CD4-positive, alpha-beta T cell treated with Interleukin-2 at 100 ng/mL for 4 hours (primary cell): ENCODE results near the gene PKP3.
"Not testable (repeated sequence)": the region's sequence is repeated elsewhere in the genome, so short reads cannot be mapped to it uniquely, and the experiment has no call there.

Experiments
- DNase-seq: peaks from one replicate; pipeline ENCODE4 v3.0.0-alpha.2; 2020; ENCODE audit warnings: low spot score

Gene PKP3

DNA sequence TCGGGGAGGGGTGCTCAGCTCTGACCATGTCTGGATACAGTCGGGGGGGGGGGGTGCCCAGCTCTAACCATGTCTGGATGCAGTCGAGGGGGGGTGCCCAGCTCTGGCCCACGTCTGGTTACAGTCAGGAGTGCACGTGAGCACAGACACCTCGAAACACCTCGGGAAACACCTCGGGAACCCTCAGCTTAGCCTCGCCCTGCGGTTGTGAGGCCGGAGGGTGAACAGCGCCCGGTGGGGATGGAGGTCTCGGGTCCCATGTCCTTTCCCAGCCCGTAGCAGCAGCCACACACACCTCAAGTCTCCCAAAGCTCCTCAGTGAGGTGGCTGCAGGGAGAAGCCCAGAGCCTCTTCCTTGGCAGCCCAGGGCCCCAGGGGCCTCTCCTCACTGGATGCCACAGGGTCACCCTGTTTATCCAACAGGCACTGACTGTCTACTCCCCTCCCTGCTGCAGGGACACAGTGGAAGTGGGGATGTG lies 18.7 kb downstream of the PKP3 start:
- no peak for DNase-seq

DNA sequence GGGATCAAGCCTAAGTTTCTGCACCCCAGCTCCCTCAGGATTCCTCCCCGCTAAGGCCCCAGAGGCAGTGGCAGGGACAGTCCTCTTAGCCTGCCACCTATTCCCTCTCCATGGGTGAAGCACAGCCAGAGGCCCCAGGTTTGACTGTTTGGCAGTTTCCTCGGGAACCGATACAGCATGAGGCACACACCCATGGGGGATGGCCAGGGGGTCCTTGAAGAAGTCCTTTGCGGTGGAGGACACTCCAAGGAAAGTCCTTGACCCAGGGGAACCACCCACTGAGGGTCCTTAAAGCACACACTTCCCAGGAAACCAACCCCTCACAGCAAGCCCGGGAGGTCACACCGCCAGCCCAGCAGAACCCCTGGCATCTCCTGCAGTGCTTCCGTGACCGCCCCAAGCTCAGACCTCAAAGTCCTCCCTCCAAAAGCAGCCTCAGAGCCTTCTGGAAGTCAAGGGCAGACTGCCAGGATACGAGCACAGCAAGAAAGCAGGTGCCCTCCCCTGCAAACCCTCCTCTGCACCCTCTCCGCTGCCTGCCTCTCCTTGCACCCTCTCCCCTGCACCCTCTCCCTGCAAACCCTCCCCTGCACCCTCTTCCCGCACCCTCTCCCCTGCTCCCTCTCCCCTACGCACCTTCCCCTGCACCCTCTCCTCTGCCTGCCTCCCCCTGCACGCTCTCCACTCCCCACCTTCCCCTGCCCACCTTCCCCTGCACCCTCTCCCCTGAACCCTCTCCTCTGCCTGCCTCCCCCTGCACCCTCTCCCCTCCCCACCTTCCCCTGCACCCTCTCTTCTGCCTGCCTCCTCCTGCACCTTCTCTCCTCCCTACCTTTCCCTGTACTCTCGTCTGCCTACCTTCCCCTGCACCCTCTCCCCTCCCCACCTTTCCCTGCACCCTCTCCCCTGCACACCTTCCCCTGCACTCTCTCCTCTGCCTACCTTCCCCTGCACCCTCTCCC lies 19.4 kb downstream of the PKP3 start:
- no peak for DNase-seq

DNA sequence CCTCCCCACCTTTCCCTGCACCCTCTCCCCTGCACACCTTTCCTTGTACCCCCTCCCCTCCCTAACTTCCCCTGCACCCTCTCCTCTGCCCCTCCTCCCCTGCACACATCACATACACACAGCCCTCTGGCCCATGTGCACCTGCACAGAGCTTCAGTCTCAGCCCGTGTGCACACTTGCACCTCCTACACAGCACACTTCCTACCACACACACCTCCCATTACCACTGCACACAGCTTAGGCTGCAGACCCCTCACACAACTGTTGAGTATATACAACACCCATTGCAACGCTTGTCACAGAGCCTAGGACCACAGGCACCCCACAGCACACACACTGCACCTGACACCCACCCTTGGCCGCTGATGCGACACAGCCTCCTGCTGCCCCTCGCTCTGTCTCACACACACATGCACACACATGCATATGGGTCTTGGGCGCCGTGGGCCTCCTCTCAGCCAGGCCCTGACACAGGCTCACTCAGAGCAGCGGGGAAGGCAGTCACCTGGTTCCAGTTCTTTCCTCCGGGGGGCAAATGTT lies 20.4 kb downstream of the PKP3 start:
- peak; percentile 27 for DNase-seq

DNA sequence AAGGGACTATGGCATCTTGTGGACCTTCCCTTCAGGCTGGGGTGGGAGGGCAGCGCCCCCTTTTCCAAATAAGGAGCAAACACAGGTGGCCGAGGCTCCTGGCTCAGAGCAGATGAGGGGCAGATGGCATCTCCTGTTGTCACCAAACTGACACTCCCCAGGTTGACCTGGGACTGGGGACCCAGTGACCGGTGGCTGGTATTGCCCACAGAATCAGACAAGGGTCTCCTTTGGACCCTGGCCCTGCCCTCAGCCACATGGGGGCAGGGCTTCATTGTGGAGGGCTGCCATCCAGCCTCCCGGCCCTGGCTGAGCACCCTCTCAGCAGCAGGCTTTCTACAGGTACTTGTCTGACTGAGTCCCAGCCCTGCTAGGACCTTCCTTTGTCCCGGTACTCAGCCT lies 21.6 kb downstream of the PKP3 start:
- no peak for DNase-seq

- DNase-seq: no peak
Observed at GRCh38 chr11:416051-416756, 22.2 kb downstream of the PKP3 start.

DNA sequence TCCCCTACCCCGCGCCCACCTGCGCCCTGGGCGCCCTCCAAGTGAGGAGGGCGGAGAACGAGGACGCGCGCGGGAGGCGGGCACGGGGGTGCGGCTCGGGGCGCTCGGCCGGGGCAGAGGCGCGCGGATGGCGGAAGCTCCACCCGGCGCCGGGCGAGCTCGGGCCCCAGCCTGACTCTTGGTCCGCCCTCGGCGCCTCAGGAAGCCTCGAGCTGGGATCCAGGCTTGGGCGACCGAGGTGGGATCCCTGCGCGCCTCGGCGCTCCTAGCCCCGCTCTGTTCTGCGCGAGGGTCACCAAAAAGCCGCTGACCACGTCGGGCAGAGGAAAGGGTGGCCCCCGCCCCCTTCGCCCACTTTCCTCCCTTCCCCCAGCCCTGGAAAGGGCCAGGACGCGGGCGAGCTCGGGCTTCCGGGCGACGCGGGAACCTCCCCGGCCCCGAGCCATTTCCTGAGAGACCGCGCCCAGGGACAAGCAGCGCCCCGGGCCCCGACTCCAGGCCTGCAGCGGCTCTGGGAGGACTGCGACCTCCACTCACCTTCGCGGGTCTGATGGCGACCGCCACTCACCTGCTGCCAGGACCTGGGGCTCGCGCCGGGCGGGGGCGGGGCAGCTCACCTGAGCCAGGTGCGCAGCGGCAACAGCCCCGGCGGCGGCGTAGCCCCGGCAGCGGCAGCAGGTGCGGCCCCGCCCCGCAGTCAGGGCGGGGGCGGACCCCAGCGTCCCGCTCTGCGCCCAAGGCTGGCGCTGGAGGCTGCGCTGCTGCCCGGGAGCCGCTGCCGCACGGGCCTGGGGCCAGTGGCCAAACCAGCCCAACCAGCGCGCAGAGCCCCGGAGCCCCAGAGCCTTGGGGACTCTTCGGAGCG lies 23.0 kb downstream of the PKP3 start:
- peak; percentile 35 for DNase-seq

DNA sequence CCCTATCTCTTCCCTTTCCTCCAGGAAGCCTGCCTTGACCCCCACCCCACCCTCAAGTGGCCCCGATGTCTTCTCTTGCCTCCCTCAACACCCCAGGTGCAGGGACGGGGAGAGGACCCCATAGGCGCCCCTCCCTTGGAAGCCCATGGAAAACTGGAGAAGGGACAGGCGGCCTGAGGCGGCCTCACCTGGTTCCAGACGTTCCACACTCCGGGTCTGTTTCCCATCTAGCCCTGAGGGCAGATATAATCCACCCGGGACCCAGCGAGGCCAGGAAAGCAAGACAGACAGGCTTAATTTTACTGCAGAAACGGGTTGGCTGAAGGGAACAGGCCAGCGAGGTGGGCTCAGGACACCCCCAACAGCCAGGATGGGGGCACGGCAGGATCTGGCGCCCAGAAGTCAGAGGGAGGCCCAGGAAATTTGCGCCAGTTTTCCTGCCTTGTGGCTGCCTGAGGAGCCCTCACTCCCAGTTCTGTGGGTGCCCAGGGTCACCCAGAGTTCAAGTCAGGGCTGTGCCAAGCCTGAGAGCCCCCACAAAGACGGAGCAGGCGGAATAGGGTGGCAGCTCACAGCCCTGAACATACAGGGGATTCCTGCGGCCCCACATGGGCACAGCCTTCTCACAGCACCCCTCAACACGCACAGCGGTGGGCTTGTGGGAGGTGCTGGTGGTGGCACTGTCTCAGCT lies 23.8 kb downstream of the PKP3 start:
- no peak for DNase-seq

DNA sequence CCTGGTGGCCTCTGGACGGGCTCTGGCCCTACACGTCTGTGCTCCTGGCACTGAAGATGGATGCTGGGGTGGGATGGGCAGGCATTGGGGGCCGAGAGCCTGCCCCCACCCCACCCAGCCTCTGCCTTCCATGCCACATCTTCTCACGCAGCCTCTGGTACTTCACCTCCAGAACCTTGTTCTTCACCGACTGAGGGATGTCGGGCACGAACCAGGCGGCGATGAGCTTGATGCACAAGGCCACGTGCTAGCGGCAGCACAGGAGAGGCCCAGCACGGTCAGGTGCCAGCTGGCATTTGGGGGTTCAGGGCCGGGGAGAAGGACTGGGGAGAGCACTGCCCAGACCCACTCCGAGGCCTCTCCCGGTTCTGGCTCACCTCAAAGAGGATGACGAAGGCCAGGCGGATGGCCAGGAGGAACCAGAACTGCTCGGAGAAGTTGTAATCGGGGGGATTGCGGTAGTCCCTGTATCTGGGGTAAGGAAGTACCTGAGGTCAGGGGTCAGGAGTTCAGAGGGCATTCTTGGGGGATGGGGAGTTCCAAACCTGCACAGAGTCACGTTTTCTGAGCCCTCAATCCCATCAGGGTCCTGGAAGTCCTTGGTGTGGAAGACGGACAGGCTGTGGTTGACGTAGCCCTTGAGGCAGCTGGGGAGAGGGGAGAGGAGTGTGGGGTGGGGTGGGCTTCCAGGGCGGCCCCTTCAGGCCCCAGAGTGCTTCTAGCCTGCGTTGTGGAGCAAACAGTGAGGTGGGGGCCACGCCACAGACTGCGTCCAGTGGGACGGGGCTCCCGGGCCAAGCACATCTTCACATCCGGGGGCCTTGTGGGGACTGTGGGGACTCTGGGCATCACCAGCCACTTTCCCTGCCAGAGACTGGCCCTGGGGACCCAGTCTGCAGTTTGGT lies 24.6 kb downstream of the PKP3 start:
- no peak for DNase-seq

GRCh38 chr11:419248-420005 lies 25.4 kb downstream of the PKP3 start:
- DNase-seq: no peak

- no peak for DNase-seq
Observed at GRCh38 chr11:420054-420910, 26.3 kb downstream of the PKP3 start.

DNA sequence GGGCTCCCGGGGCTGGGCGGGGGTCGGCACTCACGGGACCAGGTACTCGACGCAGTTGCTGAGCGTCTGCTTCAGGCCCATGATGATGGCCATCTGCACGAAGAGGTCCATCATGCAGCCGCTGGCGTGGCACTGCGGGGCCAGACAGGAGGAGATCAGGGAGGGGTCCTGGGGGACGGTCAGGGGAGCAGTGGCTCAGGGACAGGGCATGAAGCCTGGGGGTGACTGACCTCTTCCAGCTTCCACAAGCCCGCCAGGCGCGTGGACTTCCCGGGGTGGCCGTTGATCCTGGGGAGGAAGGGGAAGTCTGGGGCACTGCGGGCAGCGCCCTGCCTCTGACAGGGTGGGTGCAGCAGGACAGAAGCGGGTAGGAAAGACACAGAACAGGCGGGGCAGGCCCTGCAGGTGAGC lies 26.9 kb downstream of the PKP3 start:
- no peak for DNase-seq

GRCh38 chr11:422249-422656 lies 28.2 kb downstream of the PKP3 start:
- DNase-seq: no peak

DNA sequence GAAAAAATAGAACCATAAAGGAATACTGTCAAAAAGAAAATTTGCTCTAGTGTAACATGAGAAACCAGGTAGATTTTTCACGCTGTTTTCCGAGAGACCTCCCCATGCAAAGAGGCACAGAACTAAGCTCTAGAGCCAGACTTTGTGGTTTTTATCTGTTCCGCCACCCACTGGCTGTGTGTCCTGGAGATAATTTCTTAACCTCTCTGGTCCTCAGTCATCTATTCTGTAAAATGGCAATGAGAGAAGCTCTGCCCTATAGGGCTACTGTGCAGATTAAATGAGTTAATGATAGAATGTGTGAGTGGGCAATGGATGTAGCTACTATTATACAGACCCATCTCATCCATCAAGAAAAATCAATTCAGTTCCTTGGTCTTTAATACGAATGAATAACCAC lies 30.2 kb downstream of the PKP3 start:
- no peak for DNase-seq

DNA sequence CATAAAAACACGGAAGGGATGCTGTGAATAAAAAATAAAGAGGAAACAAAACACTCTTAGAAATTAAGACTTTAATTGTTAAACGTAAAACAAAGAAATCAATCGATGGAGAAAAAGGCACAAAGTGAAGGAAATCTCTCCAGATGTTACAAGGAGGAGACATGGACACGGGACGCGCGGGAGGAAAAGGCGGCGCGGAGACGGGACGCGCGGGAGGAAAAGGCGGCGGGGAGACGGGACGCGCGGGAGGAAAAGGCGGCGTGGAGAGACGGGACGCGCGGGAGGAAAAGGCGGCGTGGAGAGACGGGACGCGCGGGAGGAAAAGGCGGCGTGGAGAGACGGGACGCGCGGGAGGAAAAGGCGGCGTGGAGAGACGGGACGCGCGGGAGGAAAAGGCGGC lies 30.8 kb downstream of the PKP3 start:
- not testable (repeated sequence) for DNase-seq

GRCh38 chr11:425301-425700 lies 31.3 kb downstream of the PKP3 start:
- DNase-seq: no peak

- no peak for DNase-seq
Observed at GRCh38 chr11:426851-427250, 32.8 kb downstream of the PKP3 start.

GRCh38 chr11:428295-428694 lies 34.3 kb downstream of the PKP3 start:
- no peak for DNase-seq

- DNase-seq: no peak
Observed at GRCh38 chr11:429391-429790, 35.4 kb downstream of the PKP3 start.
